Kidney epithelial cell (primary cell): ENCODE measurements around the gene TMEM233. TPM values are rescaled to one million over a fixed set of nuclear protein-coding genes. Genes with fewer than 3 reads are reported as not detected.
A peak's percentile ranks its signal among the peaks of the same experiment; 100 is the strongest.
"Not testable (repeated sequence)": the region's sequence is repeated elsewhere in the genome, so short reads cannot be mapped to it uniquely, and the experiment has no call there.

Experiments
- DNase-seq: peaks from one replicate; pipeline ENCODE4 v3.0.0-alpha.2; 2010; ENCODE audit warnings: low read depth
- H3K27me3 ChIP-seq: 2 replicates; pipeline ENCODE4 v1.6.0; 2011; ENCODE audit warnings: low read length; ENCODE audit not compliant: control insufficient read depth, insufficient read depth
- H3K36me3 ChIP-seq: 2 replicates; pipeline ENCODE4 v1.5.1; 2011; ENCODE audit warnings: low read length; ENCODE audit not compliant: control insufficient read depth, insufficient read depth
- H3K4me3 ChIP-seq: 2 replicates; pipeline ENCODE4 v1.5.1; 2011; ENCODE audit warnings: low read depth, mild to moderate bottlenecking, control low read depth, low read length
- total RNA-seq: library from RNA; depleted of rRNA; stranded (reverse); fragments of >200 nt; gene quantifications from 2 replicates; pipeline ENCODE4 v1.2.3, GENCODE V29; 2015
- TF ChIP-seq, protein P1 (sequence below): IDR thresholded peaks from 2 replicates; pipeline ENCODE4 v1.5.1; 2011; ENCODE audit warnings: mild to moderate bottlenecking, moderate library complexity, low read length, control low read depth, inconsistent platforms; ENCODE audit not compliant: insufficient read depth, poor library complexity, severe bottlenecking

TMEM233 gene
- total RNA-seq, 1 donor from 2014 or later = 1.5 TPM

DNA sequence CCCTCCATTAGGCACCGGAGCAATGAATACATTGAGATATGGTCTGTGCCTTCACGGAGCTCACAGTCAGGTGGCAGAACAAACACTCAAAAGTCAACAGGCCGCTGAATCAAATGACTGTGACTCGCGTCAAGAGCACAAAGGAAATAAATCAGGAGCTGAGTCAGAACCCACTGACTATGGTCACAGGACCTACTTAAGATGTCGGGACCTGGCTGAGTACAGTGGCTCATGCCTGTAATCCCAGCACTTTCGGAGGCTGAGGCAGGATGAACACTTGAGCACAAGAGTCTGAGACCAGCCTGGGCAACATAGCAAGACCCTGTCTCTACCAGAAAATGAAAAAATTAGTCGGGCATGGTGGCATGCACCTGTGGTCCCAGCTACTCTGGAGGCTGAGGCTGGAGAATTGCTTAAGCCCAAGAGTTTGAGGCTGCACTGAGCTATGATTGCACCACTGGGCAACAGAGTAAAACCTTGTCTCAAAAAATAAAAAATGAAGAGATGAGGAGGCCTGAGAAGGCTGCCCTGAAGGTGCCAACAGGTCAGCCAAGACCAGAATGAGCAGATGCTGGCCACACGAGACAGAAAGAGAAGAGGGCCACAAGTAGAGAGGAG, 19.9 kb downstream of the TMEM233 start:
- no peaks in the 10 kb centered on the region for H3K36me3 ChIP-seq
- no peaks in the 10 kb centered on the region for H3K27me3 ChIP-seq
- no peak overlapping the region for H3K4me3 ChIP-seq
- TF ChIP-seq, protein P1, sequence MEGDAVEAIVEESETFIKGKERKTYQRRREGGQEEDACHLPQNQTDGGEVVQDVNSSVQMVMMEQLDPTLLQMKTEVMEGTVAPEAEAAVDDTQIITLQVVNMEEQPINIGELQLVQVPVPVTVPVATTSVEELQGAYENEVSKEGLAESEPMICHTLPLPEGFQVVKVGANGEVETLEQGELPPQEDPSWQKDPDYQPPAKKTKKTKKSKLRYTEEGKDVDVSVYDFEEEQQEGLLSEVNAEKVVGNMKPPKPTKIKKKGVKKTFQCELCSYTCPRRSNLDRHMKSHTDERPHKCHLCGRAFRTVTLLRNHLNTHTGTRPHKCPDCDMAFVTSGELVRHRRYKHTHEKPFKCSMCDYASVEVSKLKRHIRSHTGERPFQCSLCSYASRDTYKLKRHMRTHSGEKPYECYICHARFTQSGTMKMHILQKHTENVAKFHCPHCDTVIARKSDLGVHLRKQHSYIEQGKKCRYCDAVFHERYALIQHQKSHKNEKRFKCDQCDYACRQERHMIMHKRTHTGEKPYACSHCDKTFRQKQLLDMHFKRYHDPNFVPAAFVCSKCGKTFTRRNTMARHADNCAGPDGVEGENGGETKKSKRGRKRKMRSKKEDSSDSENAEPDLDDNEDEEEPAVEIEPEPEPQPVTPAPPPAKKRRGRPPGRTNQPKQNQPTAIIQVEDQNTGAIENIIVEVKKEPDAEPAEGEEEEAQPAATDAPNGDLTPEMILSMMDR = no peak
- peak; percentile 77 for DNase-seq

DNA sequence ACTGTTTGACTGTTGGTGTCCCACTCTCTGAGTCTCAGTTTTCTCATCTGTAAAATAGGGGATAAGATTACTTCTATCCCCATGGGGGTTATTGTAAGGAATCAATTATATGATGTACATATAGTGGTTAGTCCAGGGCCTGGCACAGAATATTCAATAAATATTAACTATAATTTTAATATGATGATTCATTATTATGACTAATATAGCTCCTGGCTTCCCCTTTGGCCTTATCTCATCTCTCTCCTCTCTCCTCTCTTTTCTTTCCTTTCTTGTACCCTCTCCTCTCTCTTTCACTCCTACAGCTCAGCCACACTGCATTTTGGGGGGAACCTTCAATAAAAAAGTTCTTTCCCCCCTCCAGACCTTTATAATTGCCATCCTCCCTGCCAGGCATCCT, 21.1 kb downstream of the TMEM233 start:
- Histone ChIP-seq H3K36me3 (no peaks in the 10 kb centered on the region), H3K4me3 (no peak overlapping the region), H3K27me3 (no peaks in the 10 kb centered on the region)
- DNase-seq = no peak
- TF ChIP-seq, protein P1 = no peak

DNA sequence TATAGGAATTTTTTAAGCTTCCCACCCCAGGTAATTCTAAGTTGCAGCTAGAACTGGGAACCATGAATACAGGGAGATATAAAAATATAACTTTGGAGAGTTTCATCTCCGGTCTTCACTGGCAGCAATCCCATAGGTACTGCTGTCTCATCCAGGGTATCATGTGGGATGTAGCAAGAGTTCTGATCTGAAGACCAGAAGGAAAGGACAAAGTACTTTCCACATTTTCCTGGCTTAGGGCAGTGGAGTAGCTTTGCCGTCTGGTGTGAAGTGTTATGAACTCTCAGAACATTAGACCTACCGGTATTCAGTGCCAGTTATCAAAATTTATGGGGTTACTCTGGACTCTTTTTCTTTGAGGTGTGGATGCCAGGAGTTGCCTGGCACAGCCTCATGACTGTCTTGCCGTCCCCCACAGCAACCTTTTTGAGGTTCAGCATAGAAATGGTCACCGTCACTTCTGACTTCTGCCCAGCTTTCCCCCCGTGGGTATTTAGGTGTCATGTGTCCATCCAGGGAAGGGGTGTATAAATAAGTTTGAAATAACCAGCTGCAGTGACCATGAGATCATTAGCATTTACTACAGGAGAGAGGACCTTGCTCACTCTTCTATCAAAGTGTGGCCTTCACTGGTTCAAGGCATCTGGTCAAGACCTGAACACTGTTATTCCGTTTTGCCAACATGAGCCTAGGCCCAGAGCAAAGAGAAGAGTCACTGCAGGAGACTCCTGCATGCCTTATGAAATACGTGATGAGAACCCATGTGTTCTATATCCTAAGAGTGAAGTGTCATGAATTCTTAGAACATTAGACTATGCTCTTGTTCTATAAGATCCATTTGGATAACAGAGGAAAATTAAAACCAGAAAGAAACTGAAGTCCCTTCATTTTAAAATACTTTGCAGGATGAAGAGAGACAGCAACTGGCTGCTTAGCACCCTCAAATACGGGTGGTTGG, 22.2 kb downstream of the TMEM233 start:
- no peak for DNase-seq
- Histone ChIP-seq H3K36me3 (no peaks in the 10 kb centered on the region), H3K4me3 (no peak overlapping the region), H3K27me3 (no peaks in the 10 kb centered on the region)
- TF ChIP-seq, protein P1 = no peak

DNA sequence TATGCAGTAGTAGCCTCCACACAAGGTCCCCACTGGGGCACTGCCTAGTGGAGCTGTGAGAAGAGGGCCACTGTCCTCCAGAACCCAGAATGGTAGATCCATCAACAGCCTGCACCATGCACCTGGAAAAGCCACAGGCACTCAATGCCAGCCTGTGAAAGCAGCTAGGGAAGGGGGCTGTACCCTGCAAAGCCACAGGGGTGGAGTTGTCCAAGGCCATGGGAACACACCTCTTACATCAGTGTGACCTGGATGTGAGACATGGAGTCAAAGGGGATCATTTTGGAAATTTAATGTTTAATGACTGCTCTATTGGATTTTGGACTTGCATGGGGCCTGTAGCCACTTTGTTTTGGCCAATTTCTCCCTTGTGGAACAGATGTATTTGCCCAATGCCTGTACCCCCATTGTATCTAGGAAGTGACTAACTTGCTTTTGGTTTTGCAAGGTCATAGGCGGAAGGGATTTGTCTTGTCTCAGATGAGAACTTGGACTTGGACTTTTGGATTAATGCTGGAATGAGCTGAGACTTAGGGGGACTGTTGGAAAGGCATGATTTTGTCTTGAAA, 24.8 kb downstream of the TMEM233 start:
- H3K27me3 ChIP-seq, H3K36me3 ChIP-seq, DNase-seq, H3K4me3 ChIP-seq: not testable (repeated sequence)

DNA sequence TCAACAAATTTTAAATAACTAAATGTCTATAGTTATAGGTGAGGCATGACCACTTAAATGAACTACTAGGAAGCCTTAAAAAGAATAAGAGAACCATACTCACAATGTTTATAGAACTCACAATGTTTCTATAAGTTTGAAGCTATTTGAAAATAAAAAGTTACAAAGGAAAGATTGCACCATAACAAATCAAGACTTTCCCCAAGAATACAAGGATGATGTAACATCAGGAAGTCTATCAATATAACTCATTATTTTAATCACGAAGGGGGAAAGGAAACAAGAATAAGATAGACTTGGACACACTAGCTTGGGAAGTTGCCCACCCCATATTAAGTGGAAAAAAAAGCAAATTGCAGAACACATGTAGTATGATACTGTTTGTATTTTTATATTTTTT, 26.9 kb downstream of the TMEM233 start:
- no peaks in the 10 kb centered on the region for H3K27me3 ChIP-seq
- no peaks in the 10 kb centered on the region for H3K36me3 ChIP-seq
- DNase-seq = no peak
- TF ChIP-seq, protein P1 = no peak
- no peak overlapping the region for H3K4me3 ChIP-seq

DNA sequence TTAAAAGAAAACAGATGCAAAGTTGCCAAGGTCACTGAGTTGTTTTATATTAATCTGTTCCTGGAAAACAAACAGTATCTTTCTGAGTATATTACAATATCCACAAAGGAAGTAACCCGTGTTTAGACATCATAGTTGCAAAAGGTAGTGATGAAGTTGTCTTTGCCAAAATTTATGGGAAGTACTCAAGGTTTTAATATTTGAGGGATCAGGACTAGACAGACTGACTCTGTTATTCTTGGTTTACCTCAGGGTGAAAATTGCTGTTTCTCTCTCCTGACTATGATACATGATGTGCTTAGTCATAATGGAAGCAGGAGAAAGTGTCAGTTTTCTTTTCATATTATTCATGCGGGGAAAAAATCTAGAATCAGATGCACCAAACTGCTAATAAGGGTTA, 28.3 kb downstream of the TMEM233 start:
- Histone ChIP-seq H3K4me3 (no peak overlapping the region), H3K27me3 (no peaks in the 10 kb centered on the region), H3K36me3 (no peaks in the 10 kb centered on the region)
- no peak for DNase-seq
- TF ChIP-seq, protein P1 = no peak
